ENCODE measurements around the gene FLT3.

The FLT3 gene

GRCh38 chr13:28001049-28001448 is 99.3 kb downstream of the FLT3 start:
- no peak for DNase-seq

- DNase-seq = no peak
These were observed 99.8 kb downstream of the FLT3 start for GRCh38 chr13:28000567-28000966.

- DNase-seq = no peak
These were observed 102.4 kb downstream of the FLT3 start for GRCh38 chr13:27997904-27998522.

- no peak for DNase-seq
These were observed 108.5 kb downstream of the FLT3 start for GRCh38 chr13:27991881-27992280.

- DNase-seq = no peak
These were observed 111.9 kb downstream of the FLT3 start, which contains the start of gene URAD for GRCh38 chr13:27988520-27988919. TSS of gene URAD (minus strand) at chr13:27988693. CDS start at chr13:27988637, 56 bp downstream.

- no peak for DNase-seq
These were observed 114.8 kb downstream of the FLT3 start for GRCh38 chr13:27985600-27985999.

- no peak for DNase-seq
These were observed 118.0 kb downstream of the FLT3 start for GRCh38 chr13:27982361-27982760.

- DNase-seq = no peak
These were observed 119.2 kb downstream of the FLT3 start for GRCh38 chr13:27981006-27981708.

GRCh38 chr13:27980280-27980998 is 119.9 kb downstream of the FLT3 start:
- DNase-seq = no peak

- DNase-seq = no peak
These were observed 120.6 kb downstream of the FLT3 start for GRCh38 chr13:27979765-27980279.

- no peak for DNase-seq
These were observed 121.3 kb downstream of the FLT3 start for GRCh38 chr13:27979001-27979643.

- no peak for DNase-seq
These were observed 121.9 kb downstream of the FLT3 start for GRCh38 chr13:27978301-27978968.

GRCh38 chr13:27977476-27978300 is 122.7 kb downstream of the FLT3 start:
- no peak for DNase-seq

GRCh38 chr13:27976362-27977091 is 123.8 kb downstream of the FLT3 start:
- DNase-seq = no peak

- DNase-seq = no peak
These were observed 124.6 kb downstream of the FLT3 start for GRCh38 chr13:27975564-27976361.

- DNase-seq = no peak
These were observed 126.3 kb downstream of the FLT3 start for GRCh38 chr13:27973961-27974662.

- DNase-seq = no peak
These were observed 127.1 kb downstream of the FLT3 start for GRCh38 chr13:27973291-27973690.

- DNase-seq = no peak
These were observed 127.9 kb downstream of the FLT3 start for GRCh38 chr13:27972478-27972820.

- DNase-seq = no peak
These were observed 128.4 kb downstream of the FLT3 start for GRCh38 chr13:27971776-27972477.
